HepG2 (cell line): ENCODE data around the gene IGF2BP1. TPM values are rescaled to one million over a fixed set of nuclear protein-coding genes. Genes with fewer than 3 reads are reported as not detected.

Experiments
- ASH2L ChIP-seq: fragments of 300-600, 200-600 bp; sonication (generic); IDR thresholded peaks from 2 replicates; pipeline ENCODE4 v1.7.0; 2017; ENCODE audit warnings: low read depth, mild to moderate bottlenecking, moderate library complexity, mixed read lengths, low read length; ENCODE audit not compliant: insufficient read length
- HOXD1 ChIP-seq: sonication (generic); formaldehyde crosslinking; IDR thresholded peaks from 2 replicates; pipeline ENCODE4 v1.5.0; 2020; ENCODE audit warnings: missing genetic modification reagents
- KDM5A ChIP-seq: fragments of 200-600 bp; sonication (generic); IDR thresholded peaks from 2 replicates; pipeline ENCODE4 v1.7.0; 2018; ENCODE audit warnings: antibody characterized with exemption, mild to moderate bottlenecking, low read length, borderline replicate concordance
- MED1 ChIP-seq: sonication (generic); formaldehyde crosslinking; IDR thresholded peaks from 2 replicates; pipeline ENCODE4 v1.4.0; 2020; ENCODE audit warnings: missing genetic modification reagents
- MED8 ChIP-seq: sonication (generic); formaldehyde crosslinking; IDR thresholded peaks from 2 replicates; pipeline ENCODE4 v1.8.1; 2023; ENCODE audit warnings: mild to moderate bottlenecking, missing genetic modification reagents; ENCODE audit not compliant: insufficient replicate concordance
- PAF1 ChIP-seq: IDR thresholded peaks from 2 replicates; pipeline ENCODE4 v1.6.1; 2016; ENCODE audit warnings: missing genetic modification reagents, missing compliant biosample characterization
- PATZ1 ChIP-seq: sonication (generic); formaldehyde crosslinking; IDR thresholded peaks from 2 replicates; pipeline ENCODE4 v1.4.0; 2020; ENCODE audit warnings: missing genetic modification reagents
- PBX2 ChIP-seq: IDR thresholded peaks from 2 replicates; pipeline ENCODE4 v1.6.1; 2016; ENCODE audit warnings: control low read depth
- RAD21 ChIP-seq: fragments of 450-650 bp; formaldehyde crosslinking; IDR thresholded peaks from 2 replicates; pipeline ENCODE4 v1.5.0; 2020; ENCODE audit warnings: mild to moderate bottlenecking
- SMC3 ChIP-seq: IDR thresholded peaks from 2 replicates; pipeline ENCODE4 v1.6.1; 2011; ENCODE audit warnings: low read length, improper control_type of control experiment
- SRF ChIP-seq: IDR thresholded peaks from 2 replicates; pipeline ENCODE4 v1.6.1; 2011; ENCODE audit warnings: mild to moderate bottlenecking, low read depth, low read length, moderate library complexity
- U2AF1 ChIP-seq: fragments of 200-400 bp; formaldehyde crosslinking; optimal IDR thresholded peaks from 2 replicates; pipeline ENCODE3; 2017; ENCODE audit warnings: mild to moderate bottlenecking, low read depth, low read length
- ZBTB33 ChIP-seq: sonication (generic); formaldehyde crosslinking; IDR thresholded peaks from 2 replicates; pipeline ENCODE4 v1.4.0; 2020; ENCODE audit warnings: missing genetic modification reagents
- ZFP36L1 ChIP-seq: sonication (generic); formaldehyde crosslinking; IDR thresholded peaks from 2 replicates; pipeline ENCODE4 v1.8.0; 2022; ENCODE audit warnings: mild to moderate bottlenecking, missing genetic modification reagents, moderate library complexity
- ZNF142 ChIP-seq: sonication (generic); formaldehyde crosslinking; IDR thresholded peaks from 2 replicates; pipeline ENCODE4 v1.4.0; 2020; ENCODE audit warnings: missing genetic modification reagents
- ZNF431 ChIP-seq: sonication (generic); formaldehyde crosslinking; IDR thresholded peaks from 2 replicates; pipeline ENCODE4 v1.9.0; 2022; ENCODE audit warnings: missing genetic modification reagents, low read depth, mild to moderate bottlenecking, borderline replicate concordance
- ZNF460 ChIP-seq: sonication (generic); formaldehyde crosslinking; IDR thresholded peaks from 2 replicates; pipeline ENCODE4 v1.5.1; 2020; ENCODE audit warnings: missing genetic modification reagents, mild to moderate bottlenecking, borderline replicate concordance
- ZNF761 ChIP-seq: sonication (generic); formaldehyde crosslinking; conservative IDR thresholded peaks from 2 replicates; pipeline ENCODE4 v1.4.0; 2020; ENCODE audit warnings: mild to moderate bottlenecking, missing genetic modification reagents
- polyA plus RNA-seq, 8 experiments: library from polyadenylated mRNA; depleted of rRNA in 3 of 8; stranded (reverse) in 7 of 8; unstranded in 1 of 8; fragments of >200 nt; fragmentation: Illumina TruSeq in 4 of 8; extraction: Trizol in 4 of 8; gene quantifications; 2 replicates each; pipeline versions ENCODE4 v1.2.1 to v1.2.3, GENCODE V29; 2011 to 2016; ENCODE audit warnings: low read depth in 4 of 8, missing spikeins in 1 of 8, mixed read lengths in 1 of 8; ENCODE audit not compliant: insufficient read depth in 1 of 8
- total RNA-seq, 5 experiments: library from RNA; depleted of rRNA; stranded (reverse); fragments of >200 nt; fragmentation: Illumina TruSeq; extraction: Trizol; gene quantifications; 2 replicates each; pipeline ENCODE4 v1.2.3, GENCODE V29; 2016; ENCODE audit warnings: low read depth in 1 of 5

IGF2BP1 gene
- total and polyA plus RNA-seq, 2 of the 13 experiments (the other 11 are each of a cell fraction or from before 2014, with no cell fraction given): 29.7 to 75.1 TPM

- peak; percentile 80; the same call in 1 of the 2 replicates for TF ChIP-seq ZNF142 (CRISPR knock-in tag)
- no peak for TF ChIP-seq PAF1 (CRISPR knock-in tag)
- TF ChIP-seq ZNF431 (CRISPR knock-in tag): 0 out of 2 replicates have a peak, but pooled peaks have one; percentile 74
- peak; percentile 87 for TF ChIP-seq MED1 (CRISPR knock-in tag)
- TF ChIP-seq U2AF1: no peak
- TF ChIP-seq PATZ1 (CRISPR knock-in tag): peak; percentile 97
- TF ChIP-seq SMC3: peak; percentile 55
- 0 out of 2 replicates have a peak, but pooled peaks have one; percentile 77 for TF ChIP-seq ZFP36L1 (CRISPR knock-in tag)
- no peak for TF ChIP-seq ZNF761
- peak; percentile 21; the same call in 1 of the 2 replicates for TF ChIP-seq ZBTB33 (CRISPR knock-in tag)
- TF ChIP-seq ASH2L: peak; percentile 87
- peak; percentile 61; the same call in 1 of the 2 replicates for TF ChIP-seq HOXD1 (CRISPR knock-in tag)
- TF ChIP-seq ZNF460 (CRISPR knock-in tag): peak; percentile 70; the same call in 1 of the 2 replicates
- TF ChIP-seq KDM5A: no peak
- TF ChIP-seq PBX2 (CRISPR knock-in tag): no peak
- TF ChIP-seq SRF: no peak
- peak; percentile 60 for TF ChIP-seq RAD21 (CRISPR knock-in tag)
- peak; percentile 88 for TF ChIP-seq MED8 (CRISPR knock-in tag)
These were observed 26.1 kb upstream of the IGF2BP1 start (continued) for GRCh38 chr17:48970865-48971687.
